ENCODE measurements around the gene ATG7.
"Not testable (repeated sequence)": the region's sequence is repeated elsewhere in the genome, so short reads cannot be mapped to it uniquely, and the experiment has no call there.

Gene ATG7

DNA sequence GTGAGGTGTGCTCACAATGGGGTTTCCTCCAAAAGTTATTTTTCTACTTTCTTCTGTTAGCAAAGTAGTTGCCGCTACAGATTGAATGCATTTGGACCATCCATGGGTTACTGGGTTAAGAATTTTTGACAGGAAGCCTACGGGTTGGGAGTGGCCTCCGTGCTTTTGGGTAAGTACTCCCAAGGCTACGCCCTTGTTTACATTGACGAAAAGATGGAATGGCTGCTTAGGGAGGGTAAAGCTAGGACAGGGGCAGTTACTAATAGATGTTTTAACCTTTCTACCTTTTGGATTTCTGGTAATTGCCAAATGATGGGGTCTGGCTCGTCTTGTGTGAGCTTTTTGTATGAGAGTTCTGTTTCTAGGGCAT is 20.4 kb upstream of the ATG7 start:
- DNase-seq (ENCODE audit: low spot score), result no peak

DNA sequence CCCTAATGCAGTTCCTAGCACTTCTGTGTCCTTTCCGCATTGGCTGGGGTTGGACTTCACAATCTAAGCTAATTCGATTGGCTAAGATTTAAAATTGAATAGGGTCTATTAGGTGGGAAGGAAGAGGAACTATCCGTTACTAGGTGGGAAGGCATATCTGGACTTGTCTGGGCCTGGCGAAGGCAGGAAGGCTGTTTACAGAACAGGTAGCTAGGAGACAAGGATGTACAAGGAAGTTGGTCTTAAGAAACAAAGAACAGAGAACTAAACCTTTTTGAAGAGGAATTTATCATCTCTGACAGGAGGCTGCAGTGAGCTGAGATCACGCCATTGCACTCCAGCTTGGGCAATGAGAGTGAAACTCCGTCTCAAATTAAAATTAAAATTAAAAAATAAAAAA is 17.3 kb upstream of the ATG7 start:
- DNase-seq (ENCODE audit: low spot score), result no peak

DNA sequence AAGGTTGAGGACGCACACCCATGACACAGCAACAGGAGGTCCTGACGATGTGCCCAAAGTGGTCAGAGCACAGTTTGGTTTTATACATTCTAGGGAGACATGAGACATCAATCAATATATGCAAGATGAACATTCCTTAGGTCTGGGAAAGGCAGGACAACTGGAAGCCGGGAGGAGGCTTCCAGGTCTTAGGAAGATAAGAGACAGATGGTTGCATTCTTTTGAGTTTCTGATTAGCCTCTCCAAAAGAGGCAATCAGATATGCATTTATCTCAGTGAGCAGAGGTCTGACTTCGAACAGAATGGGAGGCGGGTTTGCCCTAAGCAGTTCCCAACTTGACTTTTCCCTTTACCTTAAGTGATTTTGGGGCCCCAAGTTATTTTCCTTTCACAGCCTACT is 16.7 kb upstream of the ATG7 start:
- not testable (repeated sequence) for DNase-seq (ENCODE audit: low spot score)

DNA sequence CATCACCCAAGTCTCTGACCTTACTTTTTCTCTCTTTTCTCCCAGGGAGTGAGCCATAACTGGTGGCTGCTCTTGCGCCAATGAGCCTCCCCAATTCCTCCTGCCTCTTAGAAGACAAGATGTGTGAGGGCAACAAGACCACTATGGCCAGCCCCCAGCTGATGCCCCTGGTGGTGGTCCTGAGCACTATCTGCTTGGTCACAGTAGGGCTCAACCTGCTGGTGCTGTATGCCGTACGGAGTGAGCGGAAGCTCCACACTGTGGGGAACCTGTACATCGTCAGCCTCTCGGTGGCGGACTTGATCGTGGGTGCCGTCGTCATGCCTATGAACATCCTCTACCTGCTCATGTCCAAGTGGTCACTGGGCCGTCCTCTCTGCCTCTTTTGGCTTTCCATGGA is 13.2 kb upstream of the ATG7 start:
- no peak for DNase-seq (ENCODE audit: low spot score)

DNA sequence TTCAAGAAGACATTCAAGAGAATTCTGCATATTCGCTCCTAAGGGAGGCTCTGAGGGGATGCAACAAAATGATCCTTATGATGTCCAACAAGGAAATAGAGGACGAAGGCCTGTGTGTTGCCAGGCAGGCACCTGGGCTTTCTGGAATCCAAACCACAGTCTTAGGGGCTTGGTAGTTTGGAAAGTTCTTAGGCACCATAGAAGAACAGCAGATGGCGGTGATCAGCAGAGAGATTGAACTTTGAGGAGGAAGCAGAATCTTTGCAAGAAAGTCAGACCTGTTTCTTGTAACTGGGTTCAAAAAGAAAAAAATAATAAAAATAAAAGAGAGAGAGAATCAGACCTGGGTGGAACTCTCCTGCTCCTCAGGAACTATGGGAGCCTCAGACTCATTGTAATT is 11.7 kb upstream of the ATG7 start:
- no peak for DNase-seq (ENCODE audit: low spot score)

DNA sequence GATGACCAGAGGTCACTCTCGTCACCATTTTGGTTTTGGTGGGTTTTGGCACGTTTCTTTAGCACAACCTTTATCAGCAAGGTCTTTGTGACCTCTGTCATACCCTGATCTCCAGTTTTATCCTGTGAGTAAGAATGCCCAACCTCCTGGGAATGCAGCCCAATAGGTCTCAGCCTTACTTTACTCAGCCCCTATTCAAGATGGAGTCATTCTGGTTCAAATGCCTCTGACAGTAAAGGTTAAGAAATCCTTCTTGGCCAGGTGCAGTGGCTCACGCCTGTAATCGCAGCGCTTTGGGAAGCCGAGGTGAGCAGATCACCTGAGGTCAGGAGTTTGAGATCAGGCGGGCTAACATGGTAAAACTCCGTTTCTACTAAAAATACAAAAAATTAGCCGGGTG is 3.2 kb upstream of the ATG7 start:
- no peak for DNase-seq (ENCODE audit: low spot score)

DNA sequence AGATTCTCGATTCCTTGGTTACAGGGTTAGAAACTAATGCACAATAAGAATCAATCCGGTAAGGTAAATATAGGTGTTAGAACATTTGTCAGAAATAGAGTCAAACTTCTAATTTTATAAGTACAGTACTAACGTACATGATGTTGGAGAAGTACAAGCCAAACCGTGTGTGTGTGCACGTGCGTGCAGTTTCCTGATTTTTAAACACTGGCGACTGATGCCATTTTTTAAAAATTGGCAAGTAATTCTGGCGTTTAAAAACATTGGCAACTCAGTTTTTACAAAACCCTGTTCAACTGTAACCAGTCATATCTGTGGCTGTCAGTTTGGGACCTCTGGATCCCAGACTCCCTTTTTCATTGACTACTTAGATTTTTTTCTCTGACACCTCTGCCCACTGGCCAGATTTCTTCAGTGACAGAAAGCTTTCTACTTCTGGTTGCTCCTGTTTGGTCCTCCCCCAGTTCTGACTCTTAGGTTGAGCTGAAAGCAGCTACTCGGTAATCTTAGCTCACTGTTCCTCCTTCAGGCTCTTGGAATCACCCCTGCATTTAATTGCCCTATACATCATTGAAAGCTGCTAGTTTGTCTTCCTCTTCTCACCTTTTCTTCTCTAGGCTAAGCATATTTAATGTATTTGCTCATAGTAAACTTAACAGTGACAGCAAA is 843 bp downstream of the ATG7 start:
- DNase-seq (ENCODE audit: low spot score), result no peak

DNA sequence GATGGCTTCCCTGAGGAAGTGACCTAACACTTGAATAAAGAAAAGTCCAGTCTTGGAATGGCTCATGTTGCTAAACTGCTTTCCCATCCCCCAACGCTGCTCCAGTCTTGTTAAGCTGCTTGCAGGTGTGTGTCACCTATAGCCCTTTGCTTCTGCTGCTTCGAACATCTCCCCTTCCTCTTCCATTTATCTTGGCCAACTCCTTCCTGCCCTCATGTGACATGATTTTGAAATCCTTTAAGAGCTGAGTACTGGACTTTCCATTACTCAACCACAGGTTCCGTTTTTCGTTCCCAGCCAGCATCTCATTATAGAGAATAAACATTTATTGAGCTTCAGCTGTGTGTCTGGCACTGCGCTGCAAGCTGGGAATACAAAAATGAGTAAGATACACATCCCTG is 1.7 kb downstream of the ATG7 start:
- no peak for DNase-seq (ENCODE audit: low spot score)

DNA sequence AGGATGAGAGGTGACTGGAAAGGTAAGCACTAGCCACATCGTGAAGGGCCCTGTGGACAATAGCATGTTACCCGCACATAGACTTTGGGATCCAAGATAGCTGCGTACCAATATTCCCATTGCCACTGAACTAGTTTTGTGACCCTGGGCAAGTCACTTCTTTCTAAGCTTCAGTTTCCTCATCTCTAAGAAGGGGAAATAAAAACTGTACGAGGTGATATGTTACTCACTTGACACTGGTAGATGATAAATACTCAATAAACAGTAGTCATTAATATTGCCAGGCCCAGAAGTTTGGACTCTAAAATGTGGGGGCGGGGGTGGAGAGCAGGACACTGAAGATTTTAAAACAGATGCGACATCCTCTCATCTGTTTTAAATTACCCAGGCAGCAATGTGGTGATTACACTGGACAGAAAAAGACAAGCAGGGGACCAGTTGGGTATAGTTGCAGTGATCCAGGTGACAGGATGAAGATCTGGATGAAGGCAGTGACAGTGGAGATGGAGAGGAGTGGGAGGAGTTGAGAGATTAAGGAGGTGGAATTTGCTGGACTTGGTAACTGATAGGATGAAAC is 2.5 kb downstream of the ATG7 start:
- DNase-seq (ENCODE audit: low spot score), result no peak

DNA sequence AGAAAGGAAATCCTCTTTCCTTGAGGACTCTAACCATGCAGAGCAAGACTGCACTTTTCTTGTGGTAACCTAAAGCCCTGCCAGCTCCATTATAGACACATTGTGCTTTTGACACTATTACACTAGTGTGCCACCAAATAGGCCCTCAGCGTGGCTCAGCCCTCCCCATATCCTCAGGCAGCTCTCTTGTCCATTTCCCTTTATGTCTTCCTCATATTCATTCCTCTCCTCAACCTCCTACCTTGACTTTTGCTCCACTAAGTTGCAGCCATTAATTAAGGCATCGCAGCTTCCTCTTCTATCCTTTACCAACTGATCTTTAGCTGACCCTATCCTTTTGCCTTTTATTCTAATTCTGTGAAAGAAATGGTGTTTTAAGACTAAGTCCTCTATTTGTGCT is 3.7 kb downstream of the ATG7 start:
- DNase-seq (ENCODE audit: low spot score), result no peak

DNA sequence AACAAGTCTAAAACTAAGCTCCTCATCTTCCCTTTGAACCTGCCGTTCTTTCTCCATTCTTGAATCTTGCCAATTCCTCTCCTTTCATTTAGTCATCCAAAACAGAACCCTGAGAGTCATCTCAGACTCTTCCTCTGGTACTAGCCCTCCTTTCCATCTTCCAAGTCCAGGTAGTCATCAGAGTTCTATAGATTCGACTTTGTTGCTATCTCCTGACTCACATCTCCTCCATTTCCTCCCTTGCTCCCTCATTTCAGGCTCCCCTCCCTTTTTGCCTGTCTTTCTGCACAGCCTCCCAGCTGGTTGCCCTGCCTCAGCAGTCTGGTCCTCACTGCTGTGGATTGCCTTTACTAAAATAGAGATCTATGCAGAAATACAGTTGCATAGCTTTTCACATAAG is 4.7 kb downstream of the ATG7 start:
- DNase-seq (ENCODE audit: low spot score), result no peak

DNA sequence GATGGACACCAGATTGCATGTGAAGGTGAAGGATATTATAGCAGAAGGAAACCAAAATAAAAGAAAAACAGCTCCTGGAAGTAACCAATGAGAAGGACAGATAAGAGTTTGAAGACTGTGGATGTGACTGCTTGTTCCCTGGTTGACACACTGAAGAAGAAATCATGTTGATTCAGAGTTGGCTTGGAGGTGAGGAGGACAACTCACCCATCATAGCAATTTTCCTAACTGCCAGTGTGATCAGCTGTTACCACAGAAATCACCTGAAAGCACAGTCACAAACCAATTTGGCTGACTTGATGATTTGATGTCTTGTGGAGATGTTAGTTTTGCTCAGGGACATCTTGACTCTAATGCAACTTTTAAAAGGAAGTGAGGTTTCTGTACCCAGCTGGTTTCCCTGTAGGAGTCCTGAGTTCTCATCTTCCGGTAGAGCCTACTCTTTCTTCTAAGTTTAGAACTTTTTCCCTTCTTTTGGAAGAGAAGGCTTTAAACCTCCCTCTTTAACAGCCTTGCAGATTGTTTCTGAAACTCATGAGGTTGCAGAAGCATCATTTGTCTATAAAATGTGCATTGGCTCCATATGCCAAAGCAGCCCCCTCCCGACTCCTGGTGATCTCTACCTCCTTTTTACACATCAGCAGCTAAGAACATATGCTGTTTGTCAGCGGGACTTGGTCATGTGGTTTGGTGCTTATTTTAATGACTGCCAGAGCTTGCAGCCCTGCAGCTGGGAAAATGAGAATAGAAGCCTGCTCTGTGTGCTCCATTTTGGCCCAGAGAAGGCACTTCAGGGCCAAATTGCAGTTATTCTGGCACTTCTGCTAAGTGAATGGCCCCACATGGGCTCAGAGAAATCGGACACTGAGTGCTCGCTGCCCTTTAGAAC is 10.3 kb downstream of the ATG7 start:
- DNase-seq (ENCODE audit: low spot score), result no peak

DNA sequence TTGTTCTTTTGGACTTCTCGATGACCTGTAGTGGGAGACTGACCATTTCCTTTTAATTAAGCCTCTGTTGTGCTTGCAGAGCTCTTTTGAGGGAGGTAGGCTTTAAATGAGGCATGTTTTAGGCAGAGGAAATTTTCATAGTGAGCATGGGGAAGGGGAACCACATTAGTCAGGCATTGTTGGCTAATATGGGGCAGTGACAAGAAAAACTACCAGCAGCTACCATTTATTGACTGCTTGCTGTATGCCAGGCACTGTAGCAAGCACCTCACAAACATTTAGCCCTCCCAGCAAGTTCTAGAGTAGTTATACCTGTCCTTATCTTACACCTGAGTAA is 10.9 kb downstream of the ATG7 start:
- no peak for DNase-seq (ENCODE audit: low spot score)

DNA sequence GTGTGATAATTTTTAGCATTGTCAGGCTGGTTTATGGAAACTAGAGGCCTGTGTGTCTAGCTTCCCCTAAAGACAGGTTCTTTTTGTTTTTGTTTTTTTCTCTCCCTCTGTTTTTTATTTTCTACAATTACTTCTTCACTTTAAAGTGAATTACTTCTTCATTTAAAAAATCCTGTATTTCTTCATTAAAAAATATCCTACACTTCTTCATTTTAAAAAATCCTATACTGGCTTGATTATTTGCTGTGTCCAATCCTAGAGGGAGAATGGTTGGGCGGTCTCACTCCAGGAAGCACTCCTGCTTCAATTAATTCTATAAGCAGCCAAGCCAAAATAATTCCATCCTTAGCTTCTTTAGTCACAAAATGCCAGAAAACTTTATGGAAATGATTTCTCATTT is 11.8 kb downstream of the ATG7 start:
- DNase-seq (ENCODE audit: low spot score), result no peak

DNA sequence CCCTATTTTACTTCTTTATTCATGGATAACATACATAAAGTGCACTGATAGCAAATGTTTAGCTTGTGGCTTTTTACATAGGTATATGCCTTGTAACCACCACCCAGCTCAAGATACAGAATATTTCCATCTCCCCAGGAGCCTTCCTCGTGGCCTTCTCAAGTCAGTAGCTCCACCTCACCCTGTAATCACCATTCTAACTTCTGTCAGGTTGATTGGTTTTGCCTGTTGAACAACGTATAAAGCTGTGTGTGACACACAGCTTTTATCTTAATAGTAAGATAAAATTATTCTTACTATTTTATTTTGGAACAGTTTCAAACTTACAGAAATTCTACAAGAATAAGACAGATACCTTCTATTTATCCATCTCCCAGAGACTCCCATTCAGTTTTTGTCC is 13.3 kb downstream of the ATG7 start:
- DNase-seq (ENCODE audit: low spot score), result no peak

DNA sequence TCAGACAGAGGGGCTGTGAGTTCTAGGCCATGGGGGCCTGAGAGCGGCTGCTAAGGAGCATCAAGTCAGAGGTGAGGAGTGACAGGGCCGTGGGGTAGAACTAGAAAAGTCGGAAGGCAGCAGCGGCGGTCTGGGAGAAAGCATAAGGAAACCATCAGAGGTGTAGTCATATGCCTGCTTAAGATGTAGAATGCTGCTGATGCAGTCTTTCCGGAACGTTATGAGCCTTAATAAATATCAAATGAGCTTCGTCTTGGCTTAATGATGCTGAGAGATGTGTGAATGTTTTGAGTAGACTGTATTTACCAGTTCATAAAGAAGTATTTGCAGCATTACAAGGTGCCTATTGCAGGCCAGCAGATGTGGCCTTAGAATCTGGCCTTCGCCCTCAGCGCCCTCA is 15.2 kb downstream of the ATG7 start:
- DNase-seq (ENCODE audit: low spot score), result no peak

DNA sequence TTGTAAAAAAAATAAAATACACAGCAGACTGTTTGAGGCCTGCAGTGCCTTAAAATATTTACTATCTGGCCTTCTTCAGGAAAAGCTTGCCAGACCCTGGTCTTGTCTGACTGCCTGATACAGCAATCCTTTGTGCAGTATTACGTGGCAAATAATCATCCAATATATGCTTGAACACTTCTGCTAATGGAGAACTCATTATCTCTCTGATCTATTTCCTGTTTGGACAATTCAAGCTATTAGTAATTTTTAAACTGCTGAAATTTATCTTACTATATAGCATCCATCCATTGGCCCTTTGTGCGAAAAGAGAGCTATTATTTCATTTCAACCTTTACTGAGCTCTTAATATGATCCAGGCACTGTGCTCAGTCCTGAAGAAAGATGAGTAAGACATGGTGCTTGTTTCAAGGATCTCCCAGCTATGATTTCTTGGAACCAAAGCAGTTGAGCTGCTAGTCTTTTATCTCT is 15.9 kb downstream of the ATG7 start:
- DNase-seq (ENCODE audit: low spot score), result no peak

DNA sequence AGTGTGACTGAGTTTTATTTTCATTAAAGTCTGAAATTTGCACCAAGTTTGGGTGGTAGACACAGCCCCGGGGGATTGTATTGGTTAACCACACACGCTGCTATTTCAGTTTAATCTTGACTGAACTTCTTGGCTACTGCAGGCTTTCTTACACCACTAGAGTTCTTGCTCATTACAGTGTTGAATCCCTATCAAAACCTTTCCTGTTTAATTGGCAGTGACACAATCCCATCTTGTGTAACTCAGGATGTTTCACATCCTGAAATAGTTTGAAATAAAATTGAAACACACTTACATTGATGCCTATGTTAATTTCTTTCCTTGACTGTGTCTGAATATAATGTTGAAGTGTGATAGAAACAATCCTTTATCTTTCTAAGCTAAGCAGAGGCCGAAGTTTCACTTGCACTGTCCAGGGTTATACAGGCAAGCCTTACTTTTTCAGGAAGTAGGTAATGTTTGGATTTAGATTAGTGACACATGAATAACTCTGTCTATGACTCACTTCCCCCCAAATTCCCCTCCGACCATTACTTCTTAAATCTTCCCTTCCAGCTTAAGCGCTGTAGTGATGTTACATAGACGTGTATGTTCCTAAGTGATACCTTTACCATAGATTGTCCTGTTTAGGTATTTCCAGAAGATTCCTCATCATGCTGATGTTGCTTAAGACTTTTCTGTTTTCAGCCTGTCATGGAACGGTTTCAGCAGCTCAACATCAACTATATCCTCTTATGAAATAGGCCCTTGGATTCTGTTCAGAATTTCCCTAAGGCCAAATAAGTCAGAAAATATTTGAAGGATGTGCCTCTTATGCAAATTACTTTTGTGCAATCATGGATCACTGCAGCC is 16.8 kb downstream of the ATG7 start:
- DNase-seq (ENCODE audit: low spot score), result no peak

DNA sequence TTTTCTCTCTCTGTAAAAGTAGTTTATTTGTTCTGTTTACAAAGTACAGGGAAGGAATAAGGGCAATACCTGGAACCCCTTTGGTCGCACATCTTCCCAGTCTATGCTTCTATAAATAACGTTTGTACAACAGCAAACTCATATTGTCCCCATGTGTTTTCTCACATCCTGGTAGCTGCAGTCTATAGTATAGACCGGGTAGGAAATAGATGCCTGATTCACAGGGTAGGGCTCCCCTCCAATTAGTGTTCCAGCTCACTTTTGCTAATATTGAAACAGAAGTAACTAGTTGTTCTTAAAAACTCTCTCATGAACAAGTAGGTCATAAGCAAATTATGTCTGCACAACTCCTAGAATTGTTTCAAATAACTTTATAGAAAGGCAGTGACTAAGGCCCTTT is 17.7 kb downstream of the ATG7 start:
- DNase-seq (ENCODE audit: low spot score), result no peak

DNA sequence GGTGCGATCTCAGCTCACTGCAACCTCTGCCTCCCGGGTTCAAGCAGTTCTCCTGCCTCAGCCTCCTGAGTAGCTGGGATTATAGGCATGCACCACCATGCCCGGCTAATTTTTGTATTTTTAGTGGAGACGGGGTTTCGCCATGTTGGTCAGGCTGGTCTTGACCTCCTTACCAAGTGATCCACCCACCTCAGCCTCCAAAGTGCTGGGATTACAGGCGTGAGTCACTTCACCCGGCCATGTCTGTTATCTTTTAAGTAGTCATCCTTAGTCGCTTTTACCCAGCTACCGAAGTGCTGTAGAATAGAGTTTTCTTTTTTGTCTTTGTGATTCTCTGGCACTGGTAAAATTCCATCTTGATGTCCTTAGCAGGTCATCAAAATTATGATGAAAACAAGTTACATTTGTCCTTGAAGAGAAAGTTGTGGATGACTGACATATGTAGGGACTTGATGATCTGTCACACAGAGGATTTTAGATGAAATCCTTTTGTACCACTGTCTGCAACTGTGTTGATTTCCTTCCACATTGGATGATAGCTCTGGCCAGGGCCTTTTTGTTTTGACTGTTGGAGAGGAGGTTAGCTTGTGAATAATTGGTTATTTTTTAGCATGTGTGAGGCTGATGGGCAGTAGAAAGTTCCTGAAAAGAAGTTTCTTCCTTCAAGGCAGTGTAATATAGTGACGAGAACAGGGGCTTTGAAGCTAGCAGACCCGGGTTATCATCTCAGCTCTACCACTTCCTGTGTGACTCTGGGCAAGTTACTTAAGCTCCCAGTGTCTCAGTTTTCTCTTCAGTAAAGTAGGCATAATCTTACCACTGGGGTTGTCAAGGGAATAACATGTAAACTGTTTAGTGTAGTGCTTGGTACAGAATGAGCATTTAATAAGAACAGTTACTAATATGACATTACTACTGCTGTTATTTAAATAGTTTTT is 18.8 kb downstream of the ATG7 start:
- no peak for DNase-seq (ENCODE audit: low spot score)

DNA sequence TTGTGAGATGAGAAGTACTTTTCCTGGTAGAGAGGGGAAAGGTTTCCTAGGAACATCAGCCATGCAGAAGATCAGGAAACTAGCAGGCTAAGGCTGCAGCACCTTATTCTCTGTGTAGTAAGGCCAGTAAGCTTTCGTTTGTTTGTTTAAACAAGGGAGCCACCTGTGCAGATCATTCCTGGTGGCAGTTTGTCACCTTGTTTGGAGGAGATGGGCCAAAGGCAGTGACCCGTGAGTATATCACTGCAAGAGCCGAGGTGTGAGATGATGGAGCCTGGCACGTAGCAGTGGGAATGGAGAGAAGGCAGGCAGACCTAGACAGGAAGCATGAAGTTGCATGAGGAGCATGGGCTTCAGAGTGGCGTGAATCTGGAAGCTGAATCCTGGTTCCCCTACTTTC is 19.6 kb downstream of the ATG7 start:
- no peak for DNase-seq (ENCODE audit: low spot score)

Measured in iPS-NIHi11 (cell line).